Spleen (tissue), 11 donors: ENCODE measurements around the gene MBD5. TPM values are rescaled to one million over a fixed set of nuclear protein-coding genes. Genes with fewer than 3 reads are reported as not detected.

Source experiments
- DNase-seq: peaks from one replicate; pipeline ENCODE4 v3.0.0-alpha.2; 2020
- H3K27ac ChIP-seq, 8 donors: fragments of 200-600 bp; sonication (generic) in 7 of 8; 1 replicate in 4 of 8; 2 replicates in 4 of 8; pipeline versions ENCODE4 v1.5.0 to v1.8.0; 2016 to 2021; ENCODE audit warnings: inconsistent platforms in 4 of 8, mild to moderate bottlenecking in 4 of 8, moderate library complexity in 1 of 8
- H3K27me3 ChIP-seq, 7 donors: fragments of 200-600 bp; sonication (generic) in 6 of 7; replicated peaks in 1 of 7; 1 replicate in 4 of 7; 2 replicates in 3 of 7; pipeline versions ENCODE4 v1.5.0 to v1.8.0; 2016 to 2021; ENCODE audit warnings: inconsistent platforms in 3 of 7, mild to moderate bottlenecking in 1 of 7
- H3K36me3 ChIP-seq, 6 donors: fragments of 200-600 bp; sonication (generic) in 5 of 6; 1 replicate in 4 of 6; 2 replicates in 2 of 6; pipeline versions ENCODE4 v1.5.0 to v1.8.0; 2016 to 2021; ENCODE audit warnings: inconsistent platforms in 2 of 6
- H3K4me1 ChIP-seq, 6 donors: fragments of 200-600 bp; sonication (generic) in 5 of 6; 1 replicate in 3 of 6; 2 replicates in 3 of 6; pipeline versions ENCODE4 v1.5.0 to v1.8.0; 2016 to 2021; ENCODE audit warnings: inconsistent platforms in 3 of 6
- H3K4me3 ChIP-seq, 8 donors: fragments of 200-600 bp; sonication (generic) in 7 of 8; 1 replicate in 4 of 8; 2 replicates in 4 of 8; pipeline versions ENCODE4 v1.5.0 to v1.8.0; 2016 to 2021; ENCODE audit warnings: inconsistent platforms in 4 of 8, mild to moderate bottlenecking in 4 of 8, moderate library complexity in 2 of 8
- H3K9me3 ChIP-seq, 8 donors: fragments of 200-600 bp; sonication (generic) in 7 of 8; 1 replicate in 4 of 8; 2 replicates in 4 of 8; pipeline versions ENCODE4 v1.5.0 to v1.8.0; 2016 to 2021; ENCODE audit warnings: inconsistent platforms in 4 of 8
- CTCF ChIP-seq, 11 experiments: fragments of 200-600 bp in 7 of 11; fragments of 450-650 bp in 4 of 11; sonication (generic) in 4 of 11; IDR thresholded peaks in 8 of 11; conservative IDR thresholded peaks in 3 of 11; 1 replicate in 7 of 11; 2 replicates in 4 of 11; pipeline versions ENCODE4 v1.4.0 to v1.8.0; 2016 to 2021; ENCODE audit warnings: antibody characterized with exemption in 11 of 11, inconsistent platforms in 4 of 11, mild to moderate bottlenecking in 1 of 11
- POLR2A ChIP-seq, 3 donors: fragments of 450-650 bp; IDR thresholded peaks; one replicate each; pipeline ENCODE4 v1.5.1; 2017; ENCODE audit warnings: antibody characterized with exemption in 3 of 3, mild to moderate bottlenecking in 1 of 3
- POLR2AphosphoS5 ChIP-seq, 3 donors: sonication (generic); formaldehyde crosslinking; IDR thresholded peaks; one replicate each; pipeline ENCODE4 v1.5.1; 2017; ENCODE audit warnings: antibody characterized with exemption in 3 of 3
- WGBS, 5 donors: extraction: QIAGEN DNeasy Blood & Tissue Kit in 3 of 5; methylation state at CpG; one replicate each; pipeline versions ENCODE4 v1.1.5 to v1.1.7; 2013 to 2018; 5-methylcytosine and 5-hydroxymethylcytosine counted together
- intact Hi-C: fragments of 100-400 bp; cut with DNase I; formaldehyde crosslinking; loops from one replicate; pipeline ENCODE4 v1.15.0; 2023; ENCODE audit warnings: low total_unique reads
- polyA plus RNA-seq, 3 donors: library from polyadenylated mRNA; stranded (reverse); fragments of 200-250 nt; gene quantifications; one replicate each; pipeline ENCODE4 v1.2.1, GENCODE V29; 2013
- total RNA-seq, 7 donors: library from RNA; depleted of rRNA in 3 of 7; stranded (reverse); fragments of >200 nt in 3 of 7; fragmentation: NEBNext Ultra II Directional in 4 of 7; extraction: Animal tissue kit (Norgen Biotek cat#: 25700) in 4 of 7; gene quantifications; one replicate each; pipeline versions ENCODE4 v1.1.0 to v1.2.1, GENCODE V29; 2016 to 2021
- donor health status: healthy with polysubstance abuse.
- donor health status: DM: no; HTN: no; CAD: no; lungs with moderate emphysema.
- donor health status: DM: no; HTN: no; CAD: no.
- donor health status: Bipolar disorder and iron deficiency.
- donor health status: healthy.
- donor health status: DM: no; HTN: no; CAD: no.
- donor health status: DM: yes; HTN: yes; CAD: no.

The MBD5 gene
- total and polyA plus RNA-seq, 10 donors: 5.7 to 84.5 (median 60.0) TPM

- Histone ChIP-seq H3K27me3 (no peaks in the 10 kb centered on the region), H3K36me3 (peaks cover 0 to 15% (median 0%) of the 10 kb centered on the region in 6 donors), H3K4me3 (no peak overlapping the region), H3K4me1 (peaks cover 0 to 15% (median 4%) of the 10 kb centered on the region in 6 donors), H3K27ac (no peak overlapping the region), H3K9me3 (no peaks in the 10 kb centered on the region)
- intact Hi-C loops: no loop called here
- TF ChIP-seq POLR2AphosphoS5 (IDR thresholded peaks at IDR 0.05) (no peak), CTCF (IDR thresholded peaks at IDR 0.05 in 8 of 11, conservative IDR thresholded peaks at IDR 0.05 in 3 of 11) (no peak), POLR2A (IDR thresholded peaks at IDR 0.05) (no peak)
- 57 to 89% (median 76%) methylated on average over 1 of the region's 1 CpG for WGBS, 5 donors
- DNase-seq: no peak
These were observed 491.6 kb downstream of the MBD5 start for GRCh38 chr2:148512501-148512900.

GRCh38 chr2:148513427-148513826, 492.5 kb downstream of the MBD5 start:
- no peak for TF ChIP-seq POLR2A (IDR thresholded peaks at IDR 0.05)
- no peak for TF ChIP-seq CTCF (IDR thresholded peaks at IDR 0.05 in 8 of 11, conservative IDR thresholded peaks at IDR 0.05 in 3 of 11)
- no peak for TF ChIP-seq POLR2AphosphoS5 (IDR thresholded peaks at IDR 0.05)
- Histone ChIP-seq H3K4me3 (no peak overlapping the region), H3K36me3 (peaks cover 0 to 17% (median 0%) of the 10 kb centered on the region in 6 donors), H3K27me3 (no peaks in the 10 kb centered on the region), H3K9me3 (no peaks in the 10 kb centered on the region), H3K27ac (no peak overlapping the region), H3K4me1 (peaks cover 0 to 15% (median 4%) of the 10 kb centered on the region in 6 donors)
- 62 to 83% (median 77%) methylated on average over 1 of the region's 1 CpG for WGBS, 5 donors
- intact Hi-C loops: no loop called here
- no peak for DNase-seq

- intact Hi-C loops: no loop called here
- TF ChIP-seq POLR2A (IDR thresholded peaks at IDR 0.05): no peak
- TF ChIP-seq CTCF (IDR thresholded peaks at IDR 0.05 in 8 of 11, conservative IDR thresholded peaks at IDR 0.05 in 3 of 11): no peak
- TF ChIP-seq POLR2AphosphoS5 (IDR thresholded peaks at IDR 0.05): no peak
- Histone ChIP-seq H3K4me3 (no peak overlapping the region), H3K27me3 (no peaks in the 10 kb centered on the region), H3K4me1 (no peaks in the 10 kb centered on the region), H3K36me3 (peaks cover 0 to 25% (median 0%) of the 10 kb centered on the region in 6 donors), H3K27ac (no peak overlapping the region), H3K9me3 (no peaks in the 10 kb centered on the region)
- DNase-seq: no peak
- WGBS, 5 donors: 74 to 84% (median 79%) methylated on average over 1 of the region's 1 CpG
These were observed 494.2 kb downstream of the MBD5 start for GRCh38 chr2:148515120-148515519.

GRCh38 chr2:148515976-148516375, 495.1 kb downstream of the MBD5 start:
- H3K9me3 ChIP-seq: no peaks in the 10 kb centered on the region
- WGBS, 5 donors: 80 to 87% (median 84%) methylated on average over 2 of the region's 2 CpGs
- intact Hi-C loops: no loop called here
- H3K27me3 ChIP-seq: no peaks in the 10 kb centered on the region
- DNase-seq: no peak
- TF ChIP-seq POLR2A (IDR thresholded peaks at IDR 0.05) (no peak), CTCF (IDR thresholded peaks at IDR 0.05 in 8 of 11, conservative IDR thresholded peaks at IDR 0.05 in 3 of 11) (no peak), POLR2AphosphoS5 (IDR thresholded peaks at IDR 0.05) (no peak)
- H3K4me1 ChIP-seq: no peaks in the 10 kb centered on the region
- peaks cover 0 to 25% (median 0%) of the 10 kb centered on the region in 6 donors for H3K36me3 ChIP-seq
- no peak overlapping the region for H3K27ac ChIP-seq
- H3K4me3 ChIP-seq: no peak overlapping the region
